ENCODE measurements around the gene PPIL1. TPM values are rescaled to one million over a fixed set of nuclear protein-coding genes. Genes with fewer than 3 reads are reported as not detected.

The PPIL1 gene
- total RNA-seq, 1 experiment from 2014 or later = 64.2 TPM

DNA sequence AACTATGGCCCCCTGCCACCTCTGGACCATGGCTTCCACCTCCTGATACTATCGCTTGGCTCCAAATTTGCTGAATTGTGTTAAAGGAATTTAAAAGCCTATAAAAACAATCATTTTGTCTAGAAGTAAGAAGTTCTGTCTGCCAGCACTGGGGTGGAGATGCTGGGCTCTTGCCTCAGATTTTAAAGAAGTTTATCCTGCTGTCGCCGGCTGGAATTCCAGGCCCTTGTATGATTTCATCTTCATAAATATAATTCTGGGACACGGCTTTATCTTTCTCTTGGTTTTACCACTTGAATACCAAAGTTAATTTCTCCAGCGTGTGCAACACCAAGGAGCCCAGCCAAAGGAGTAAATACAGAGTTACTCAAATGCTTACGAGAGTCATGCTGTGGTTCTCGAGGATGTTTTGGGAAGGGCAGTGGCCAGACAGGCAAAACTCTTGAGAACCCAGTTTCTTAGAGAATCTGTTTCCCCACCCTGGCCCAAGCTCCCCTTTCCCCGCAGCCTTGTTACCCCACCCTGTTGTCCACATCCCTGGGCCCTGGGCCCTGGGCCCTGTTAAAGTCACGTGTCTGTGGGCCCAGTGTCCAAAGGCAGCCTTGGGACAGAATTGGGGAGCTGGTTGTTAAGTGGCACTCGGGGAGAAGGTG is 43.1 kb upstream of the PPIL1 start:
- Mint-ChIP-seq H3K4me1 (peaks cover 5% of the 10 kb centered on the region), H3K9me3 (no peaks in the 10 kb centered on the region), H3K4me3 (no peak overlapping the region), H3K27ac (no peak overlapping the region), H3K27me3 (ENCODE audit: low read depth) (no peaks in the 10 kb centered on the region), H3K36me3 (no peaks in the 10 kb centered on the region)
- CTCF ChIA-PET = interaction anchor here (1.3 to 1.4 kb wide), 2 partner anchors 10 to 100 kb away, joined by 3 to 4 read pairs; no protein-coding TSS in a partner anchor
- ATAC-seq = no peak
- DNase-seq (ENCODE audit: low spot score) = no peak
- TF ChIP-seq, protein P1, sequence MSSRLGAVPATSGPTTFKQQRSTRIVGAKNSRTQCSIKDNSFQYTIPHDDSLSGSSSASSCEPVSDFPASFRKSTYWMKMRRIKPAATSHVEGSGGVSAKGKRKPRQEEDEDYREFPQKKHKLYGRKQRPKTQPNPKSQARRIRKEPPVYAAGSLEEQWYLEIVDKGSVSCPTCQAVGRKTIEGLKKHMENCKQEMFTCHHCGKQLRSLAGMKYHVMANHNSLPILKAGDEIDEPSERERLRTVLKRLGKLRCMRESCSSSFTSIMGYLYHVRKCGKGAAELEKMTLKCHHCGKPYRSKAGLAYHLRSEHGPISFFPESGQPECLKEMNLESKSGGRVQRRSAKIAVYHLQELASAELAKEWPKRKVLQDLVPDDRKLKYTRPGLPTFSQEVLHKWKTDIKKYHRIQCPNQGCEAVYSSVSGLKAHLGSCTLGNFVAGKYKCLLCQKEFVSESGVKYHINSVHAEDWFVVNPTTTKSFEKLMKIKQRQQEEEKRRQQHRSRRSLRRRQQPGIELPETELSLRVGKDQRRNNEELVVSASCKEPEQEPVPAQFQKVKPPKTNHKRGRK (CRISPR knock-in tag; IDR thresholded peaks at IDR 0.05; ENCODE audit: borderline replicate concordance) = no peak
- TF ChIP-seq ZNF232 (CRISPR knock-in tag; IDR thresholded peaks at IDR 0.05) (no peak), ZNF396 (CRISPR knock-in tag; IDR thresholded peaks at IDR 0.05; ENCODE audit: borderline replicate concordance) (no peak), NFATC4 (CRISPR knock-in tag; IDR thresholded peaks at IDR 0.05) (no peak), GABPB1 (CRISPR knock-in tag; IDR thresholded peaks at IDR 0.05) (no peak), ZNF317 (CRISPR knock-in tag; IDR thresholded peaks at IDR 0.05; ENCODE audit: borderline replicate concordance, low read depth) (no peak)
- TF ChIP-seq, protein P2, sequence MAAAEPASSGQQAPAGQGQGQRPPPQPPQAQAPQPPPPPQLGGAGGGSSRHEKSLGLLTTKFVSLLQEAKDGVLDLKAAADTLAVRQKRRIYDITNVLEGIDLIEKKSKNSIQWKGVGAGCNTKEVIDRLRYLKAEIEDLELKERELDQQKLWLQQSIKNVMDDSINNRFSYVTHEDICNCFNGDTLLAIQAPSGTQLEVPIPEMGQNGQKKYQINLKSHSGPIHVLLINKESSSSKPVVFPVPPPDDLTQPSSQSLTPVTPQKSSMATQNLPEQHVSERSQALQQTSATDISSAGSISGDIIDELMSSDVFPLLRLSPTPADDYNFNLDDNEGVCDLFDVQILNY (CRISPR knock-in tag; IDR thresholded peaks at IDR 0.05) = no peak
- TF ChIP-seq, protein P3, sequence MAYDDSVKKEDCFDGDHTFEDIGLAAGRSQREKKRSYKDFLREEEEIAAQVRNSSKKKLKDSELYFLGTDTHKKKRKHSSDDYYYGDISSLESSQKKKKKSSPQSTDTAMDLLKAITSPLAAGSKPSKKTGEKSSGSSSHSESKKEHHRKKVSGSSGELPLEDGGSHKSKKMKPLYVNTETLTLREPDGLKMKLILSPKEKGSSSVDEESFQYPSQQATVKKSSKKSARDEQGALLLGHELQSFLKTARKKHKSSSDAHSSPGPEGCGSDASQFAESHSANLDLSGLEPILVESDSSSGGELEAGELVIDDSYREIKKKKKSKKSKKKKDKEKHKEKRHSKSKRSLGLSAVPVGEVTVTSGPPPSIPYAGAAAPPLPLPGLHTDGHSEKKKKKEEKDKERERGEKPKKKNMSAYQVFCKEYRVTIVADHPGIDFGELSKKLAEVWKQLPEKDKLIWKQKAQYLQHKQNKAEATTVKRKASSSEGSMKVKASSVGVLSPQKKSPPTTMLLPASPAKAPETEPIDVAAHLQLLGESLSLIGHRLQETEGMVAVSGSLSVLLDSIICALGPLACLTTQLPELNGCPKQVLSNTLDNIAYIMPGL (CRISPR knock-in tag; IDR thresholded peaks at IDR 0.05) = no peak
- POLR2A ChIA-PET = no interaction called here

DNA sequence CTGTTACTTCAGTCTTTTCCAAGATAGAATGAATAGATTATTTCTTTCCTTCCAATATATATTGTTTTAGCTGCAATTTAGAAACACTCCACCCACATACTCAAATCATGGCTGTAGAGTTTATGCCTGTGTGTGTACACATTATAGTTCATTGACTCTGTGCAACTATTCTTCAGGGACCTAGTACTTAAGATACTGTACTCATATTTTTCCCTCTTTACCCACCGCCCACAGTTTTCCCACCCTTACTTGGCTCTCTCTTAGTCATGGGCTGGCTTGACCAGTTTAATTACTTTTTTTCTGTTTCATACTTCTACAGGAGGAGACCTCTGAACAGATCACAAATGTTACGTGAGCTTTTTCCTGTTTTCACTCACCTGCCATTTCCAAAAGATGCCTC is 41.5 kb upstream of the PPIL1 start:
- no peak overlapping the region for H3K27ac Mint-ChIP-seq
- peaks cover 5% of the 10 kb centered on the region for H3K4me1 Mint-ChIP-seq
- no peaks in the 10 kb centered on the region for H3K36me3 Mint-ChIP-seq
- POLR2A ChIA-PET = no interaction called here
- CTCF ChIA-PET = interaction anchor here (1.7 to 3.7 kb wide), 3 partner anchors 20 to 134 kb away, joined by 4 to 65 read pairs (median 8); no protein-coding TSS in a partner anchor
- no peak overlapping the region for H3K4me3 Mint-ChIP-seq
- no peaks in the 10 kb centered on the region for H3K9me3 Mint-ChIP-seq
- TF ChIP-seq GRHL2 (CRISPR knock-in tag; IDR thresholded peaks at IDR 0.05; ENCODE audit: insufficient replicate concordance, severe bottlenecking) (no peak), ZBTB21 (CRISPR knock-in tag; IDR thresholded peaks at IDR 0.05; ENCODE audit: borderline replicate concordance) (no peak), TEAD4 (CRISPR knock-in tag; IDR thresholded peaks at IDR 0.05) (no peak)
- TF ChIP-seq, protein P4, sequence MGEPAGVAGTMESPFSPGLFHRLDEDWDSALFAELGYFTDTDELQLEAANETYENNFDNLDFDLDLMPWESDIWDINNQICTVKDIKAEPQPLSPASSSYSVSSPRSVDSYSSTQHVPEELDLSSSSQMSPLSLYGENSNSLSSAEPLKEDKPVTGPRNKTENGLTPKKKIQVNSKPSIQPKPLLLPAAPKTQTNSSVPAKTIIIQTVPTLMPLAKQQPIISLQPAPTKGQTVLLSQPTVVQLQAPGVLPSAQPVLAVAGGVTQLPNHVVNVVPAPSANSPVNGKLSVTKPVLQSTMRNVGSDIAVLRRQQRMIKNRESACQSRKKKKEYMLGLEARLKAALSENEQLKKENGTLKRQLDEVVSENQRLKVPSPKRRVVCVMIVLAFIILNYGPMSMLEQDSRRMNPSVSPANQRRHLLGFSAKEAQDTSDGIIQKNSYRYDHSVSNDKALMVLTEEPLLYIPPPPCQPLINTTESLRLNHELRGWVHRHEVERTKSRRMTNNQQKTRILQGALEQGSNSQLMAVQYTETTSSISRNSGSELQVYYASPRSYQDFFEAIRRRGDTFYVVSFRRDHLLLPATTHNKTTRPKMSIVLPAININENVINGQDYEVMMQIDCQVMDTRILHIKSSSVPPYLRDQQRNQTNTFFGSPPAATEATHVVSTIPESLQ (CRISPR knock-in tag; IDR thresholded peaks at IDR 0.05) = no peak
- TF ChIP-seq, protein P5, sequence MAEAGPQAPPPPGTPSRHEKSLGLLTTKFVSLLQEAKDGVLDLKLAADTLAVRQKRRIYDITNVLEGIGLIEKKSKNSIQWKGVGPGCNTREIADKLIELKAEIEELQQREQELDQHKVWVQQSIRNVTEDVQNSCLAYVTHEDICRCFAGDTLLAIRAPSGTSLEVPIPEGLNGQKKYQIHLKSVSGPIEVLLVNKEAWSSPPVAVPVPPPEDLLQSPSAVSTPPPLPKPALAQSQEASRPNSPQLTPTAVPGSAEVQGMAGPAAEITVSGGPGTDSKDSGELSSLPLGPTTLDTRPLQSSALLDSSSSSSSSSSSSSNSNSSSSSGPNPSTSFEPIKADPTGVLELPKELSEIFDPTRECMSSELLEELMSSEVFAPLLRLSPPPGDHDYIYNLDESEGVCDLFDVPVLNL (CRISPR knock-in tag; IDR thresholded peaks at IDR 0.05; ENCODE audit: borderline replicate concordance, low read depth) = no peak
- no peak for DNase-seq (ENCODE audit: low spot score)
- H3K27me3 Mint-ChIP-seq (ENCODE audit: low read depth) = no peaks in the 10 kb centered on the region
- no peak for ATAC-seq

DNA sequence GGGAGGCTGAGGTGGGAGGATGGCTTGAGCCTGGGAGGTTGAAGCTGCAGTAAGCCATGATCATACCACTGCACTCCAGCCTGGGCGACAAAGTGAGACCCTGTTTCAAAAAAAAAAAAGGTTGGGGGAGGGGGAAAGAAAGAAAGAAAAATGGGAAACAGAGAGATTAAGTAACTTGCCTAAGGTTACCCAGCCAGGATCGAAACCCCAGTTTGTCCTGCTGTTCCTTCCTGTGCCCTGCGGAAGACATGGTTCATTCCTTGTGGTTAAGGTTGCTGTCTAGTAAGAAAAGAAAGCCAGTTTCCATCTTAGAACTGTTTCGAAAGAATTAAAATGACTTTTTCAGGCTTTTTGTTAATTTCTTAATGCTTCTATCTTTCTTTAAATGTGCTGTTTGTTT is 41.0 kb upstream of the PPIL1 start:
- Mint-ChIP-seq H3K27ac (no peak overlapping the region), H3K4me3 (no peak overlapping the region), H3K9me3 (no peaks in the 10 kb centered on the region), H3K36me3 (no peaks in the 10 kb centered on the region), H3K27me3 (ENCODE audit: low read depth) (no peaks in the 10 kb centered on the region), H3K4me1 (peaks cover 5% of the 10 kb centered on the region)
- ChIA-PET POLR2A (no interaction called here), CTCF (interaction anchor here (1.2 to 3.7 kb wide), 7 partner anchors 13 to 295 kb away, joined by 4 to 65 read pairs (median 7); no protein-coding TSS in a partner anchor)
- DNase-seq (ENCODE audit: low spot score) (no peak), ATAC-seq (no peak)
- TF ChIP-seq ZNF138 (CRISPR knock-in tag; conservative IDR thresholded peaks at IDR 0.05) (no peak), JAZF1 (CRISPR knock-in tag; IDR thresholded peaks at IDR 0.05) (no peak), TEAD4 (CRISPR knock-in tag; IDR thresholded peaks at IDR 0.05) (no peak), MXD4 (CRISPR knock-in tag; IDR thresholded peaks at IDR 0.05; ENCODE audit: borderline replicate concordance) (no peak), ZNF416 (CRISPR knock-in tag; IDR thresholded peaks at IDR 0.05) (no peak), ETV6 (CRISPR knock-in tag; IDR thresholded peaks at IDR 0.05) (no peak), ZNF263 (CRISPR knock-in tag; IDR thresholded peaks at IDR 0.05; ENCODE audit: low read depth) (no peak), FOXJ3 (CRISPR knock-in tag; IDR thresholded peaks at IDR 0.05; ENCODE audit: borderline replicate concordance) (no peak)
- TF ChIP-seq, protein P3 (CRISPR knock-in tag; IDR thresholded peaks at IDR 0.05) = no peak
- TF ChIP-seq, protein P6, sequence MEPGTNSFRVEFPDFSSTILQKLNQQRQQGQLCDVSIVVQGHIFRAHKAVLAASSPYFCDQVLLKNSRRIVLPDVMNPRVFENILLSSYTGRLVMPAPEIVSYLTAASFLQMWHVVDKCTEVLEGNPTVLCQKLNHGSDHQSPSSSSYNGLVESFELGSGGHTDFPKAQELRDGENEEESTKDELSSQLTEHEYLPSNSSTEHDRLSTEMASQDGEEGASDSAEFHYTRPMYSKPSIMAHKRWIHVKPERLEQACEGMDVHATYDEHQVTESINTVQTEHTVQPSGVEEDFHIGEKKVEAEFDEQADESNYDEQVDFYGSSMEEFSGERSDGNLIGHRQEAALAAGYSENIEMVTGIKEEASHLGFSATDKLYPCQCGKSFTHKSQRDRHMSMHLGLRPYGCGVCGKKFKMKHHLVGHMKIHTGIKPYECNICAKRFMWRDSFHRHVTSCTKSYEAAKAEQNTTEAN (CRISPR knock-in tag; IDR thresholded peaks at IDR 0.05) = no peak
